Vagina (tissue), 2 donors: ENCODE data around the gene TTC3.

Experiments used
- POLR2A ChIP-seq, 2 donors: fragments of 450-650 bp; IDR thresholded peaks; one replicate each; pipeline ENCODE4 v1.6.1; 2017; ENCODE audit warnings: antibody characterized with exemption in 2 of 2, mild to moderate bottlenecking in 2 of 2, moderate library complexity in 2 of 2
- POLR2AphosphoS5 ChIP-seq, 2 donors: sonication (generic); formaldehyde crosslinking; IDR thresholded peaks; one replicate each; pipeline ENCODE4 v1.9.0; 2017; ENCODE audit warnings: antibody characterized with exemption in 2 of 2, mild to moderate bottlenecking in 2 of 2, low read depth in 1 of 2; ENCODE audit not compliant: insufficient read depth in 1 of 2
- TF ChIP-seq, protein P1 (sequence below), 3 experiments: fragments of 450-650 bp in 2 of 3; fragments of 200-600 bp in 1 of 3; sonication (generic) in 1 of 3; IDR thresholded peaks; one replicate each; pipeline ENCODE4 v1.5.1; 2017 to 2019; ENCODE audit warnings: antibody characterized with exemption in 3 of 3, mild to moderate bottlenecking in 2 of 3, moderate library complexity in 2 of 3

DNA sequence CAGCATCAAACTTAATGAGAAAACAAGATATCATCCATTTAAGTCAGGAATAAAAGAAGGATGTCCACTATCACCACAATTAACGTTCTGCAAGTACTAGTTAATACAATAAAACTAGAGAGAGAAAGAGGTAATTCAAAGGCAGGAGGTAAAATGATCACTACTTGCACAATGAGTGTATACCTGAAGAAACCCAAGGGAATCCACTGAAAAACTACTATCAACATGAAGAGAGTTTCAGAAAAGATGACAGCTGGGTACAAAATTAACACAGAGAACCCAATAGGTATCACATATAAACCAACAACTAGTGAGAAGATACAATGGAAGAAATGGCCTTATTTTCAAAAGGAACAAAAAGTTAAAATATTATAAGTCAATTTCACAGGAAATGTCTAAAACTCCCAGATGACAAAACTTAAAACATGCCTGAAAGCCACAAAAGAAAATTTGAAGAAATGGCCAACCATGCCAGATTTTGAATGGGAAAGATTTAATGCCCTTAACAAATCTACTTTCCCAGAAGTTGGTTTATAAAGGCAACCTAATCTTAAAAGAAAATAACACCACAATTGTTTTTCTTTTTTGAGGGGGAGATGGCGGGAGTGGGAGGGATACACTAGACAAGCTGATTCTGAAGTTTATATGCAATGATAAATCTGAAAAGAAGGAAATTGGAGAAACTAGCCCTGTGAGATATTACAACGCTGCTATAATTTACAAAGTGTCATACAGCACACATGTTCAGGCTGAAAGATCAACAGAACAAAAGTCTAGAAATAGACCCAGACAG, 176.3 kb downstream of the TTC3 start:
- TF ChIP-seq POLR2A (IDR thresholded peaks at IDR 0.05) (no peak), POLR2AphosphoS5 (IDR thresholded peaks at IDR 0.05; ENCODE audit: insufficient read depth in 1 of 2, low read depth in 1 of 2) (no peak)
- TF ChIP-seq, protein P1, sequence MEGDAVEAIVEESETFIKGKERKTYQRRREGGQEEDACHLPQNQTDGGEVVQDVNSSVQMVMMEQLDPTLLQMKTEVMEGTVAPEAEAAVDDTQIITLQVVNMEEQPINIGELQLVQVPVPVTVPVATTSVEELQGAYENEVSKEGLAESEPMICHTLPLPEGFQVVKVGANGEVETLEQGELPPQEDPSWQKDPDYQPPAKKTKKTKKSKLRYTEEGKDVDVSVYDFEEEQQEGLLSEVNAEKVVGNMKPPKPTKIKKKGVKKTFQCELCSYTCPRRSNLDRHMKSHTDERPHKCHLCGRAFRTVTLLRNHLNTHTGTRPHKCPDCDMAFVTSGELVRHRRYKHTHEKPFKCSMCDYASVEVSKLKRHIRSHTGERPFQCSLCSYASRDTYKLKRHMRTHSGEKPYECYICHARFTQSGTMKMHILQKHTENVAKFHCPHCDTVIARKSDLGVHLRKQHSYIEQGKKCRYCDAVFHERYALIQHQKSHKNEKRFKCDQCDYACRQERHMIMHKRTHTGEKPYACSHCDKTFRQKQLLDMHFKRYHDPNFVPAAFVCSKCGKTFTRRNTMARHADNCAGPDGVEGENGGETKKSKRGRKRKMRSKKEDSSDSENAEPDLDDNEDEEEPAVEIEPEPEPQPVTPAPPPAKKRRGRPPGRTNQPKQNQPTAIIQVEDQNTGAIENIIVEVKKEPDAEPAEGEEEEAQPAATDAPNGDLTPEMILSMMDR (IDR thresholded peaks at IDR 0.05), result no peak
